ENCODE data around the gene PTPRT.

The PTPRT gene

DNA sequence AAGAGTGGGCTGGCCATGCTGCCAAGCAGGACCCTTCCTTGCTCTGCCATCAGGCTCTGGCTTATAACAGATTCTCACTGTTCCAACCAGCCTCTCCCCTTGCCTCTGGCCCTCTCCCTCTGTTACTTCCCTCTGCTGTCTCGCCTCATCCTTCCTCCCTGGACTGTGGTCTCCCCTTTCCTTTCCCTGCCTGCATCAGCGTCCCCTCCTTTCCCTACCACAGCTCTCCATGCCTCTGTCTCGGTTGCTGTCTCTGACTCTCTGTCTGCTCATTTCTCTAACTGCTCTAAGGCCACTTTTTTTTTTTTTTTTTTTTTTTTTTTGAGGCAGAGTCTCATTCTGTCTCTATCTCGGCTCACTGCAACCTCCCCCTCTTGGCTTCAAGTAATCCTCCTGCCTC, 173.4 kb downstream of the PTPRT start:
- Histone ChIP-seq H3K36me3 (ENCODE audit: control insufficient read depth in 5 of 5, insufficient read depth in 5 of 5, low read length in 5 of 5) (no peaks in the 10 kb centered on the region), H3K9me3 (ENCODE audit: control insufficient read depth in 5 of 5, low read length in 5 of 5) (peaks cover 0 to 3% (median 0%) of the 10 kb centered on the region in 5 donors), H3K27ac (ENCODE audit: low read depth, low read length) (no peak overlapping the region), H3K27me3 (ENCODE audit: control insufficient read depth in 5 of 5, insufficient read depth in 4 of 5, low read length in 5 of 5) (peaks cover 0 to 5% (median 3%) of the 10 kb centered on the region in 5 donors), H3K4me3 (ENCODE audit: low read depth in 1 of 5, low read length in 5 of 5) (no peak overlapping the region), H3K9ac (ENCODE audit: low read length in 5 of 5) (no peak overlapping the region), H3K4me1 (ENCODE audit: control insufficient read depth in 5 of 5, insufficient read depth in 5 of 5, low read length in 5 of 5) (no peaks in the 10 kb centered on the region)

DNA sequence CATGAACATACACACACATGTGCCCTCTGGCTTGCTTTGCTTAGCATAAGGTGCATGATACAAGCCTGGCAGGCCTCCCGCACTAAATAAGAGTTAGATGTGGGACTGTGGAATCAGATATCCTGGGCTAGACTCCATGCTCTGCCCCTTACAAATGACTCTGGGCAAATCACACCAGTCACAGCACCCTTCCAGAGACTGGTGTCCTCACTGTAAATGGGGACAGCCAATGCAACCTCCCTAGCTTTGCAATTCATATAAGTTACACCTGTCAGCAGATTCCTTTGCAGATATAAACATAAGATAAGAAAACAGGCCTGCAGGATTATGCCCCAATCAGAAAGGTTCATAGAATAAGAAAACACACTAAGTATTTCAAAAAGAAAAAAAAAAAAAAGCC, 174.1 kb downstream of the PTPRT start:
- H3K9ac ChIP-seq (ENCODE audit: low read length in 5 of 5) = no peak overlapping the region
- H3K27ac ChIP-seq (ENCODE audit: low read depth, low read length) = no peak overlapping the region
- no peaks in the 10 kb centered on the region for H3K36me3 ChIP-seq (ENCODE audit: control insufficient read depth in 5 of 5, insufficient read depth in 5 of 5, low read length in 5 of 5)
- no peak overlapping the region for H3K4me3 ChIP-seq (ENCODE audit: low read depth in 1 of 5, low read length in 5 of 5)
- peaks cover 0 to 3% (median 0%) of the 10 kb centered on the region in 5 donors for H3K9me3 ChIP-seq (ENCODE audit: control insufficient read depth in 5 of 5, low read length in 5 of 5)
- no peaks in the 10 kb centered on the region for H3K4me1 ChIP-seq (ENCODE audit: control insufficient read depth in 5 of 5, insufficient read depth in 5 of 5, low read length in 5 of 5)
- peaks cover 0 to 5% (median 3%) of the 10 kb centered on the region in 5 donors for H3K27me3 ChIP-seq (ENCODE audit: control insufficient read depth in 5 of 5, insufficient read depth in 4 of 5, low read length in 5 of 5)

DNA sequence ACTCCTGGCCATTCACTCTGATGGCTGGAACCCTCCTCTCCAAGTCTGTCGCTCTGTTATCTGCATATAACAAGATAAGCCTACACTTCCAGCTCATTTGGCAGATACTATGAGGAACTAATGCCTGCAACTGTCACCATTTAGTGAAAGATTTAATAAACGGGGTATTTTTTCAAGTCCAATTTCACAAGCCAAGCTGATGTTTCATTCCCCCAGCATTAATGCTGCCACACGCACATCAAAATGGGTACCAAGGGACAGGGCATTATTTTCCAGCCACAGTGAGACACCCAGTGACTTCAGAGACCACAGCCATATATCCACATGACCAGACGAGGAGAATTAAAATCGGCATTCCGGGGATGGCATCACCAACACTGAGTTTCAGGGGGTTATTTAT, 175.5 kb downstream of the PTPRT start:
- H3K27me3 ChIP-seq (ENCODE audit: control insufficient read depth in 5 of 5, insufficient read depth in 4 of 5, low read length in 5 of 5) = peaks cover 0 to 5% (median 3%) of the 10 kb centered on the region in 5 donors
- peaks cover 0 to 3% (median 0%) of the 10 kb centered on the region in 5 donors for H3K9me3 ChIP-seq (ENCODE audit: control insufficient read depth in 5 of 5, low read length in 5 of 5)
- H3K4me3 ChIP-seq (ENCODE audit: low read depth in 1 of 5, low read length in 5 of 5) = no peak overlapping the region
- no peaks in the 10 kb centered on the region for H3K36me3 ChIP-seq (ENCODE audit: control insufficient read depth in 5 of 5, insufficient read depth in 5 of 5, low read length in 5 of 5)
- no peaks in the 10 kb centered on the region for H3K4me1 ChIP-seq (ENCODE audit: control insufficient read depth in 5 of 5, insufficient read depth in 5 of 5, low read length in 5 of 5)
- no peak overlapping the region for H3K9ac ChIP-seq (ENCODE audit: low read length in 5 of 5)
- no peak overlapping the region for H3K27ac ChIP-seq (ENCODE audit: low read depth, low read length)

DNA sequence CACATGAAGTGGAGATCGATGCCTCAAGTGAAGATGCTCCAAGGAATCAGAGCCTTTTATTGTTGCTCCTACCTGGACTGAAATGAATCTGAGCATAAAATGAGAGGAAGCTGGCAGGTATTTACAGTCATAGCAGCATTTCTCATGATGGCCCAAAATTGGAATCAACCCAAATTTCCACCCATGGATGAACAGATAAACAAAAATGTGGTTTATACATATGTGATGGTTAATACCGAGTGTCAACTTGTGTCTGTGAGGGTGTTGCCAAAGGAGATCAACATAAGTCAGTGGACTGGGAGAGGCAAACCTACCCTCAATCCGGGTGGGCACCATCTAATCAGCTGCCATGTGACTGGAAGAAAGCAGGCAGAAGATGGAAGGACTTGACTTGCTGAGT, 178.2 kb downstream of the PTPRT start:
- H3K27me3 ChIP-seq (ENCODE audit: control insufficient read depth in 5 of 5, insufficient read depth in 4 of 5, low read length in 5 of 5) = no peaks in the 10 kb centered on the region
- H3K4me3 ChIP-seq (ENCODE audit: low read depth in 1 of 5, low read length in 5 of 5) = no peak overlapping the region
- no peak overlapping the region for H3K27ac ChIP-seq (ENCODE audit: low read depth, low read length)
- H3K9ac ChIP-seq (ENCODE audit: low read length in 5 of 5) = no peak overlapping the region
- H3K9me3 ChIP-seq (ENCODE audit: control insufficient read depth in 5 of 5, low read length in 5 of 5) = peaks cover 0 to 3% (median 0%) of the 10 kb centered on the region in 5 donors
- peaks cover 0 to 3% (median 0%) of the 10 kb centered on the region in 5 donors for H3K4me1 ChIP-seq (ENCODE audit: control insufficient read depth in 5 of 5, insufficient read depth in 5 of 5, low read length in 5 of 5)
- H3K36me3 ChIP-seq (ENCODE audit: control insufficient read depth in 5 of 5, insufficient read depth in 5 of 5, low read length in 5 of 5) = no peaks in the 10 kb centered on the region

DNA sequence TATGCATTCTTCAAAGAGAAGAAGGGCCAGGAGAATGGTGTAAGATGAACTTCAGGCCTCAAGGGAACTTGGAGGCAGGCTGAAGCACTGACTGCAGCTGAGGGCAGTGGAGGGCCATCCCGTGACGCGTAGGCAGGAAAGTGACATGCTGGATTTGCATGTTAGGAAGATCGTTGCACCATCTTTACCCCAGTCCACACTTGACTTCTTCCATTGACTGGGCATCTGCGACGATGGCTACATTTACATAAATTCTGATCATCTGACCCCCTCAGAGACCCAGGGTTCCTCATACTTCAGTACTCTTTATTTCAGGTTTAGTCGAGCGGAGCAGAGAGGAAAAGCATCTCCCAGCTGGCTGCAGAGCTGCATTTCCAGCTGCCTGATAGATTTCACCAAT, 180.2 kb downstream of the PTPRT start:
- H3K27me3 ChIP-seq (ENCODE audit: control insufficient read depth in 5 of 5, insufficient read depth in 4 of 5, low read length in 5 of 5) = no peaks in the 10 kb centered on the region

DNA sequence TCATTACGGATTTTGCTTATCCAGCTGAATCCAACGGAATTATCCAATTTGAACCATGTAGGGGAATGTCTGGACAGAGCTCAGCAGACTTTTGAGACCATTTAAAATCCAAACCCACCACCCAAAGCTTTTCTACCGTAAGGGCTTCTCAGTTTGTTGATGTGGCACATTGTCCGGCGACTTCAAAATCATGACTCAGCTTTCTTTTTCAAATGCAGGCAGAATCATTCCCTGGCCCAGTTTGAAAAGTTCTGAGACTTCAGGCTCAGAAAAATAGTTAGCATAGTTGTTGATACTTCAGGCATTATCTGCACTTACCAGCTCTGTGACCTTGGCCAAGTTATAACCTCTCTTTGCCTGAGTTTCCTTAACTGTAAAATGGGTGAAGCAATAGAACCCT, 182.2 kb downstream of the PTPRT start:
- H3K27me3 ChIP-seq (ENCODE audit: control insufficient read depth in 5 of 5, insufficient read depth in 4 of 5, low read length in 5 of 5) = no peaks in the 10 kb centered on the region
- no peaks in the 10 kb centered on the region for H3K9me3 ChIP-seq (ENCODE audit: control insufficient read depth in 5 of 5, low read length in 5 of 5)
- no peak overlapping the region for H3K4me3 ChIP-seq (ENCODE audit: low read depth in 1 of 5, low read length in 5 of 5)
- peaks cover 0 to 3% (median 0%) of the 10 kb centered on the region in 5 donors for H3K4me1 ChIP-seq (ENCODE audit: control insufficient read depth in 5 of 5, insufficient read depth in 5 of 5, low read length in 5 of 5)
- H3K9ac ChIP-seq (ENCODE audit: low read length in 5 of 5) = no peak overlapping the region
- H3K36me3 ChIP-seq (ENCODE audit: control insufficient read depth in 5 of 5, insufficient read depth in 5 of 5, low read length in 5 of 5) = no peaks in the 10 kb centered on the region
- H3K27ac ChIP-seq (ENCODE audit: low read depth, low read length) = no peak overlapping the region

More for the DNA sequence above, 180.2 kb downstream of the PTPRT start:
- H3K9ac ChIP-seq (ENCODE audit: low read length in 5 of 5) = no peak overlapping the region
- no peak overlapping the region for H3K4me3 ChIP-seq (ENCODE audit: low read depth in 1 of 5, low read length in 5 of 5)
- no peak overlapping the region for H3K27ac ChIP-seq (ENCODE audit: low read depth, low read length)
- peaks cover 0 to 3% (median 0%) of the 10 kb centered on the region in 5 donors for H3K4me1 ChIP-seq (ENCODE audit: control insufficient read depth in 5 of 5, insufficient read depth in 5 of 5, low read length in 5 of 5)
- peaks cover 0 to 3% (median 0%) of the 10 kb centered on the region in 5 donors for H3K9me3 ChIP-seq (ENCODE audit: control insufficient read depth in 5 of 5, low read length in 5 of 5)
- H3K36me3 ChIP-seq (ENCODE audit: control insufficient read depth in 5 of 5, insufficient read depth in 5 of 5, low read length in 5 of 5) = no peaks in the 10 kb centered on the region

DNA sequence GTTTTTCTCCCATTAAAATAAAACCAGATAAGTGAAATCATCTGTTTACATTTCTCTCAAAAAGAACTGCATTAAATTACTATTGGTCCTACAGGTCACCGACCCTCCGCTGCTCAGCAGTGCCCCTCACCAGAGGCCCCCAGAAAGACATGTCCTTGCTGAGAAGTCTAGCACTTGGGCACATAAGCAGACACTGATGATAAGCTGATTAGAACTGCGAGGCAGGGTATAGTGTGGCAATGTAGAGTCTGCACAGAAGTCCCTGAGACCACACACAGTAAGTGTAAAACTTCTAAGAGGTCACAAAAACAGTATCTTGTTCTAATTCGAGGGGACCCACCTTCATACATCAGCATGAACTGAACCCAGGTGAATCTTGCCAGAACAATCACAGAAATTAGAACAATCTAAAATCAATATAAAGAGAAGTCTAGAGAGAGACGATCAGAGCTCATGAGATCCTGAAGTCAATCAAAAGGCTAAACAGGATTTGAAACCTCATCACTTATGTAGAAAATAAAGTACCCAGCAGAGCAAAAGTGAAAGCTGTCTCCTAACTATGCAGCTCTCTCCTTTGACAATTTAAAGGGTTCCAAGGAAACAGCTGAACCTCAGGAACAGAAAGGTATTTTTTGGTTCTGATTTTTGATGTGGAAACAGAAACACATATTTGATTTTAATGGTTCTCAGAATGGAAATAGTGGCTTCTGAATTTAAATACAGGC, 182.9 kb downstream of the PTPRT start:
- no peak overlapping the region for H3K27ac ChIP-seq (ENCODE audit: low read depth, low read length)
- no peaks in the 10 kb centered on the region for H3K27me3 ChIP-seq (ENCODE audit: control insufficient read depth in 5 of 5, insufficient read depth in 4 of 5, low read length in 5 of 5)
- peaks cover 0 to 3% (median 0%) of the 10 kb centered on the region in 5 donors for H3K4me1 ChIP-seq (ENCODE audit: control insufficient read depth in 5 of 5, insufficient read depth in 5 of 5, low read length in 5 of 5)
- H3K36me3 ChIP-seq (ENCODE audit: control insufficient read depth in 5 of 5, insufficient read depth in 5 of 5, low read length in 5 of 5) = no peaks in the 10 kb centered on the region
- no peak overlapping the region for H3K4me3 ChIP-seq (ENCODE audit: low read depth in 1 of 5, low read length in 5 of 5)
- H3K9ac ChIP-seq (ENCODE audit: low read length in 5 of 5) = no peak overlapping the region
- H3K9me3 ChIP-seq (ENCODE audit: control insufficient read depth in 5 of 5, low read length in 5 of 5) = no peaks in the 10 kb centered on the region

DNA sequence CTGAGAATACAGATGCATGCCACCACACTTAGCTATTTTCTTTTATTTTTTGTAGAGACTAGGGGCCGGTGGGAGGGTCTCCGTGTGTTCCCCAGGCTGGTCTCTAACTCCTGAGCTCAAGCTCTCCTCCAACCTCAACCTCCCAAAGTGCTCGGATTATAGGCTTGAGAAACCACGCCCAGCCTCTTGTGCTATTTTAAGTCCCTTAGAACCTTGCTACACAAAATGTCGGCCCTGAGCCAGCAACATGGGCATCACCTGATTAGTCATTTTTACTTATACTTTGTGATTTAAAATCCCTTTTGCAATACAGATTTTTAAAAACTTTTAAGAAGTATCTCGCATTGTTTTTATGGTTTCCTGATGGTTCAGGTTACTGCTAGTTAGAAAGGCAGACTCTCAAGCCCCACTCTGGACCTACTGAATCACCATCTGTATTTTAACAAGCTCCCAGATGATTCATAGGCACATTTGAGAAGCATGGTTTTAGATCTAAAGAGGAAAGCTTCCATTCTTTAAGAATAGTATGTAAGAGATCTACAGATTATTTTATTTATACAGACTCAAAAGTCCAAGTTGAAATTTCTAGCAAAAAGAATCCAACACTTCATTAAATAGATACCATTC, 186.3 kb downstream of the PTPRT start:
- H3K9me3 ChIP-seq (ENCODE audit: control insufficient read depth in 5 of 5, low read length in 5 of 5) = no peaks in the 10 kb centered on the region
- no peak overlapping the region for H3K9ac ChIP-seq (ENCODE audit: low read length in 5 of 5)
- no peak overlapping the region for H3K27ac ChIP-seq (ENCODE audit: low read depth, low read length)
- no peaks in the 10 kb centered on the region for H3K27me3 ChIP-seq (ENCODE audit: control insufficient read depth in 5 of 5, insufficient read depth in 4 of 5, low read length in 5 of 5)
- H3K4me1 ChIP-seq (ENCODE audit: control insufficient read depth in 5 of 5, insufficient read depth in 5 of 5, low read length in 5 of 5) = peaks cover 0 to 3% (median 0%) of the 10 kb centered on the region in 5 donors
- H3K4me3 ChIP-seq (ENCODE audit: low read depth in 1 of 5, low read length in 5 of 5) = no peak overlapping the region
- H3K36me3 ChIP-seq (ENCODE audit: control insufficient read depth in 5 of 5, insufficient read depth in 5 of 5, low read length in 5 of 5) = no peaks in the 10 kb centered on the region

DNA sequence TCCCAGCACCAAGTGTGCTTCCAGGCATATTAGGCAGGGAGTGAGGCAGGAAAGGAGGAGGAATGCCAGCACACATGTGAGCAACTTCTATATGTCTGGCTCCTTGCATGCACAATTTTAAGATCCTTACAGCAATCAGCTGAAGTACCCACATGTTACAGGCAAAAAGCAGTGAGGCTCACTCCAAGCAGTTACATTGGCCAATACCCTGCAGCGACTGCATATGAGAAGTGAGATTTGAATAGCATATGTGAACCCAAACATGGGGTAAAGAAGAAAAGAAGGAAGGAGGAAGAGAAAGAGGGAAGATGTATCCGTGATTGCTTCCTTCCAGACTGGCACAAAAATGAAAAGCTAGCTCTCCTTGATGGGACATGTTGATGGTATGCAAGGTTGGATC, 193.6 kb downstream of the PTPRT start:
- H3K36me3 ChIP-seq (ENCODE audit: control insufficient read depth in 5 of 5, insufficient read depth in 5 of 5, low read length in 5 of 5) = no peaks in the 10 kb centered on the region
- H3K4me3 ChIP-seq (ENCODE audit: low read depth in 1 of 5, low read length in 5 of 5) = no peak overlapping the region

DNA sequence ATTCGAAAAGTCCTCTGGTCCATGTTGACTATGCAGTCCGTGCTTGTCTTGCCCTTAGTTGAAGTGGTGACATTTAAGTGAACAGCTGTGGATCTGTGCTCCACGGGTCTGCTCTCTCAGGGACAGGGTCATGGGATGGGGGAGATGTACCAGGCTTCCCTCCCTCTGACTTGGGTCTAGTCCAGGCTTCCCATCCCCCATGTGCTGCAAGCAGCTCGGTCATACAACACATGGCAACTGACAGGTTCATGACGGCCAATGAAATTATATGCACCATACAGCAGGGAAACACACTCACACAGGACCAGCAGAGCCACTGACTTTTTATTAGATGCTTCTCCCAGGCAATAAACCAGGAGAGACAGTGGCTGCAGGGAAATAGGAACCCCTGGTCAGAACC, 201.4 kb downstream of the PTPRT start:
- Histone ChIP-seq H3K4me1 (ENCODE audit: control insufficient read depth in 5 of 5, insufficient read depth in 5 of 5, low read length in 5 of 5) (no peaks in the 10 kb centered on the region), H3K4me3 (ENCODE audit: low read depth in 1 of 5, low read length in 5 of 5) (no peak overlapping the region), H3K36me3 (ENCODE audit: control insufficient read depth in 5 of 5, insufficient read depth in 5 of 5, low read length in 5 of 5) (no peaks in the 10 kb centered on the region), H3K9me3 (ENCODE audit: control insufficient read depth in 5 of 5, low read length in 5 of 5) (no peaks in the 10 kb centered on the region), H3K27me3 (ENCODE audit: control insufficient read depth in 5 of 5, insufficient read depth in 4 of 5, low read length in 5 of 5) (no peaks in the 10 kb centered on the region), H3K27ac (ENCODE audit: low read depth, low read length) (no peak overlapping the region), H3K9ac (ENCODE audit: low read length in 5 of 5) (no peak overlapping the region)

More for the DNA sequence above, 193.6 kb downstream of the PTPRT start:
- Histone ChIP-seq H3K27ac (ENCODE audit: low read depth, low read length) (no peak overlapping the region), H3K4me1 (ENCODE audit: control insufficient read depth in 5 of 5, insufficient read depth in 5 of 5, low read length in 5 of 5) (no peaks in the 10 kb centered on the region), H3K27me3 (ENCODE audit: control insufficient read depth in 5 of 5, insufficient read depth in 4 of 5, low read length in 5 of 5) (no peaks in the 10 kb centered on the region), H3K9me3 (ENCODE audit: control insufficient read depth in 5 of 5, low read length in 5 of 5) (peaks cover 0 to 9% (median 5%) of the 10 kb centered on the region in 5 donors), H3K9ac (ENCODE audit: low read length in 5 of 5) (no peak overlapping the region)
